ENCODE results near the gene CCNC.

CCNC gene, protein sequence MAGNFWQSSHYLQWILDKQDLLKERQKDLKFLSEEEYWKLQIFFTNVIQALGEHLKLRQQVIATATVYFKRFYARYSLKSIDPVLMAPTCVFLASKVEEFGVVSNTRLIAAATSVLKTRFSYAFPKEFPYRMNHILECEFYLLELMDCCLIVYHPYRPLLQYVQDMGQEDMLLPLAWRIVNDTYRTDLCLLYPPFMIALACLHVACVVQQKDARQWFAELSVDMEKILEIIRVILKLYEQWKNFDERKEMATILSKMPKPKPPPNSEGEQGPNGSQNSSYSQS

GRCh38 chr6:99568103-99568933 is at the start of gene CCNC:
CCNC (minus strand) TSS chr6:99568660; CDS start chr6:99568527, 133 bp downstream.
- DNase-seq (ENCODE audit: low read depth) = peak; percentile 60

GRCh38 chr6:99617131-99617530 is 48.7 kb upstream of the CCNC start:
- no peak for DNase-seq (ENCODE audit: low read depth)

DNA sequence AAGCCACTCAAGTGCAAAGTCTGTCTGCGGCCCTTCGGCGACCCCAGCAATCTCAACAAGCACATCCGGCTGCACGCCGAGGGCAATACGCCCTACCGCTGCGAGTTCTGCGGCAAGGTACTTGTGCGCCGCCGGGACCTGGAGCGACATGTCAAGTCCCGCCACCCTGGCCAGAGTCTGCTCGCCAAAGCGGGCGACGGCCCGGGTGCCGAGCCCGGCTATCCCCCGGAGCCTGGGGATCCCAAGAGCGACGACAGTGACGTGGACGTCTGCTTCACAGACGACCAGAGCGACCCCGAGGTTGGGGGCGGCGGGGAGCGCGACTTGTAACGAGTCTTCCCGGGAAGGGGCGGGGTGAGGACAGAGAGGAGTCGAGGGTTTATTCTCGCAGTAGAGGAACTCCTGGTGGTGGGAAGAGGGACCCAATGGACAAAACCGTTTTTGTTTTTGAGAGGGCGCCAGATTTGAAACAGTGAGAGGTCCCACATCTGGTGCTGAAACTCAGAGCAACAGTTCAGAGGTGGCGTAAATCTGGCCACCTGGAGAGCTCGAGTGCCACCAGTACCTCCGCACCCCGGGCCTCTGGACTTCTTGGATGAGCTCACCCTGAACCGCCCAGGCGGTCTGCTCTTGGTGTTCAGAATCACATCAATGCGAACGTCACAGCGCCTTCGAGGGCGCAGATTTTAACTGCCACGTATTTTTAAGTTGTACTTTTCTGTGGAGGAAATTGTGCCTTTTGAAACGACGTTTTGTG is 46.1 kb upstream of the CCNC start:
- no peak for DNase-seq (ENCODE audit: low read depth)

DNA sequence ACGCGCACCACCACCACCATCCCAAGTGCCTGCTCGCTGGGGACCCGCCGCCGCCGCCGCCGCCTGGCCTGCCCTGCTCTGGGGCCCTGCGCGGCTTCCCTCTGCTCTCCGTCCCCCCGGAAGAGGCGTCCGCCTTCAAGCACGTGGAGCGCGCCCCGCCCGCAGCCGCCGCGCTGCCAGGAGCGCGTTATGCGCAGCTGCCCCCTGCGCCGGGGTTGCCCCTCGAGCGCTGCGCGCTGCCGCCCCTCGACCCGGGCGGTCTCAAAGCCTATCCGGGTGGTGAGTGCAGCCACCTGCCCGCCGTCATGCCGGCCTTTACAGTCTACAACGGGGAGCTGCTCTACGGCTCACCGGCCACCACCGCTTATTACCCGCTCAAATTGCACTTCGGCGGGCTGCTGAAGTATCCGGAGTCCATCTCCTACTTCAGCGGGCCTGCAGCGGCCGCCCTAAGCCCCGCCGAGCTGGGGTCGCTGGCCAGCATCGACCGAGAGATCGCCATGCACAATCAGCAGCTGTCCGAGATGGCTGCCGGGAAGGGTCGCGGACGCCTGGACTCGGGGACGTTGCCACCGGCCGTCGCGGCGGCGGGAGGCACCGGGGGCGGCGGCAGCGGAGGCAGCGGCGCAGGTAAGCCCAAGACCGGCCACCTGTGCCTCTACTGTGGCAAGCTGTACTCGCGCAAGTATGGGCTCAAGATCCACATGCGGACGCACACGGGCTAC is 45.4 kb upstream of the CCNC start:
- no peak for DNase-seq (ENCODE audit: low read depth)

- DNase-seq (ENCODE audit: low read depth) = no peak
Measured at GRCh38 chr6:99613409-99613704, 44.9 kb upstream of the CCNC start.

- DNase-seq (ENCODE audit: low read depth) = no peak
Measured at GRCh38 chr6:99612551-99613408, 44.3 kb upstream of the CCNC start.

DNA sequence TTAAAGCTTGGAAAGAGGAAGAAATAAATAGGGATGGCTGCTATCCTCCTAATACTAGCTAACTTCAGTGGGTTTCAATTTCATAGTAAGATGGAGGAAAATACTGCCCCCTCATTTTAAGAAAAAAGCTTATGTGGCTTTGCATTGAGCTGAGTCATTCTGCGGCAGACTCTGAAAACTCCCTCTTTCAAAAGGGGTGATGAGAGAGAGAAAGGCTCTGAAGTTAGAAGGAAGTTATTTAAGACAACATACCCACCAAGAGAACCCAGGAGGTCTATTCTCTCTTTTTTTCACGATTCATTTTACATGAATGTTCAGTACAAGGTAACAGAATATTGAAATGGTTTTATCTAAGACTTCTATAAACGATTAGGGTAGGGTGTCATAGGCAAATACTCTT is 42.7 kb upstream of the CCNC start:
- no peak for DNase-seq (ENCODE audit: low read depth)

GRCh38 chr6:99609905-99610489 is 41.5 kb upstream of the CCNC start:
- no peak for DNase-seq (ENCODE audit: low read depth)

GRCh38 chr6:99608886-99609482 is 40.5 kb upstream of the CCNC start:
- DNase-seq (ENCODE audit: low read depth) = no peak

GRCh38 chr6:99608059-99608885 is 39.8 kb upstream of the CCNC start:
- no peak for DNase-seq (ENCODE audit: low read depth)

DNA sequence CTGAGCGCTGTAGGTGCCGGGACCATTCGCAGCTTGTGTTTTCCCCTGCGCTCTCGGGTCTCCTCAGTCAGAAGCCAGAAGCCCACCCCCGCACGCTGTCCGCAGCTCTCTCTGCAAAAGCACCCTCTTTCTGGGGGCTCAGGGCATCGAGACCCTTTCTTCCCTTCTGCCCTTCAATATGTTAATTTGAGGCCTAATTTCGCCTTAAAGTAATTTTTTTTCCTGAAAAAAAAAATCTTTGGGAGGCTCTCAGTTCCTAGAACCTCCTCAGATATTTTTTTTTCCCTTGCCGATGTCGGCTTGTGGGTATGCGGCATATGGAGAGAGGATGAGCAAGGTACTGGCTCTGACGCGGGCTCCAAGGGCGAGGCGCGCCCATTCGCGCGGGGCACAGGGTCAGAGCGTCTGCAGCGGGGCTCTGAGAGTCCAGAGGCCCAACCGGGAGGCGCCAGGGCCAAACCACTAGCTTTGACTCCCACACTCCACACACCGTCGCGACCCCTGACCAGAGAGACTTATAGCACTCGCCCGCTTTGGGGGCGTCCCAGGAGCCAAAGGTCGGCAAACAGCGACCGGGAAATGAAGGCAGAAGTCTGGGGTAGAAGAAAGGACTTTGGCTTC is 39.1 kb upstream of the CCNC start:
- DNase-seq (ENCODE audit: low read depth) = no peak

DNA sequence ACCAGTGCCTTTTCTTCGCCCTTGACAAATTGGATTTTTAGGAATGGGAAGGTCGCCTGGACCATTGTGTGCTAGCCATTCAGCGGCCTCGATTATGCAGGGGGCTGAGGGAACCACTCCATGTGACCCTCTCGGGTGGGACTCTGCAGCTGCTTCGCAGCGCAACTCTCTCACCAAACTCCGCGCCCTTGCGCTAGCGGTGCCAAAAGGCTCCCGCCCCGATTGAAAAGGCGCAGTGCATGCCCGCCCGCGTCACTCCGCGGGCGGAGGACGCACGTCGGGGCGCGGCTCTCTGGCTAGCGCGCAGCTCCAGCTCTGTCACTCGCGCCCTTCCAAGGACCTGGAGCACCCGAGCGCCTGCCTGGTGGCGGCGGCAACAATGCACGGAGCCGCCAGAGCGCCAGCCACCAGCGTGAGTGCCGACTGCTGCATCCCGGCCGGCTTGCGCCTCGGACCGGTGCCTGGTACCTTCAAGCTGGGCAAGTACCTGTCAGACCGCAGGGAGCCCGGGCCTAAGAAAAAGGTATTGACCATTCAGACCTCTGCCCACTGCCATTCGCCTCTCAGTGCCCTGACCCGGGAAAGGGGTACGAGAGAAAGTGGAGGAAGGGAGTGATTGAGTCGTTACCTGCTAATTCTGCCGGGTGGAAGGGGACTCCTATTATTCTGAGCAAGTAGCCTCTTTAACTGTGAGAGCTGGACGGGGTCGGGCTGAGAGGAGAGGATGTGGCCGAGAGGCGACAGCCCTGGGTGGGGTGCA is 38.4 kb upstream of the CCNC start, which contains the start of gene PRDM13:
TSS of gene PRDM13 (plus strand) at position 178 of the 760 bp plus-strand sequence. CDS start at position 380, 202 bp downstream.
- DNase-seq (ENCODE audit: low read depth) = no peak

GRCh38 chr6:99605911-99606655 is 37.6 kb upstream of the CCNC start:
- no peak for DNase-seq (ENCODE audit: low read depth)

DNA sequence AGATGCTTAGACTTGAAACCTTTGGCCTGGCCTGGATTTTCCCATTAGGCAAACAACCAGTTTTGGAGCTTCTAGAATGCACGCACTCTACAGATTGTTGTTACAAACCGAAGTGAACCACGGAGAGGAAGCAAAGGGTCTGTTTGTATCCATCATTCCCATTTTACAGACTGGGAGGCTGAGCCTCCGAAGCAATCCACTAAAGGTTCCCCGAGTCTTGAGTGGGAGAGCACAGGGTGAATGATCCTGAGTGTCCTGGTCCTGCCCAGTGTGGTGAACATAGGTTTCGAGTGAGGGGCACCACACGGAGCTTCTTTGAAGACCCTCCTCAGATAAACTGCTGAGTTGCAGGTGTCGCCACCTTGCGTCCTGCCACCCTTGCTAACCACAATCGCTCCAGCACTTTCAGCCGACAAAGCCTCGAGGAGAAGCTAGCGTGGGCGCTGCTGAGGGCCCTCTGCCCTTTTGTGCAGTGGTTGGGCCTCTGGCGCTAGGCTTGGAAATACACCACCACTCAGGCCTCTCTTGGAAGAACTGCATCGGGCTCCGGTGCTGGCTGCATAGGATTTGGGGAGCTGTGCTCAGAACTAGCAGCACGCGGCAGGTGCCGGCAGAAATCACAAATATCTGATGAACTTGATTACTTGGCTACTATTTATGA is 36.7 kb upstream of the CCNC start:
- no peak for DNase-seq (ENCODE audit: low read depth)

DNA sequence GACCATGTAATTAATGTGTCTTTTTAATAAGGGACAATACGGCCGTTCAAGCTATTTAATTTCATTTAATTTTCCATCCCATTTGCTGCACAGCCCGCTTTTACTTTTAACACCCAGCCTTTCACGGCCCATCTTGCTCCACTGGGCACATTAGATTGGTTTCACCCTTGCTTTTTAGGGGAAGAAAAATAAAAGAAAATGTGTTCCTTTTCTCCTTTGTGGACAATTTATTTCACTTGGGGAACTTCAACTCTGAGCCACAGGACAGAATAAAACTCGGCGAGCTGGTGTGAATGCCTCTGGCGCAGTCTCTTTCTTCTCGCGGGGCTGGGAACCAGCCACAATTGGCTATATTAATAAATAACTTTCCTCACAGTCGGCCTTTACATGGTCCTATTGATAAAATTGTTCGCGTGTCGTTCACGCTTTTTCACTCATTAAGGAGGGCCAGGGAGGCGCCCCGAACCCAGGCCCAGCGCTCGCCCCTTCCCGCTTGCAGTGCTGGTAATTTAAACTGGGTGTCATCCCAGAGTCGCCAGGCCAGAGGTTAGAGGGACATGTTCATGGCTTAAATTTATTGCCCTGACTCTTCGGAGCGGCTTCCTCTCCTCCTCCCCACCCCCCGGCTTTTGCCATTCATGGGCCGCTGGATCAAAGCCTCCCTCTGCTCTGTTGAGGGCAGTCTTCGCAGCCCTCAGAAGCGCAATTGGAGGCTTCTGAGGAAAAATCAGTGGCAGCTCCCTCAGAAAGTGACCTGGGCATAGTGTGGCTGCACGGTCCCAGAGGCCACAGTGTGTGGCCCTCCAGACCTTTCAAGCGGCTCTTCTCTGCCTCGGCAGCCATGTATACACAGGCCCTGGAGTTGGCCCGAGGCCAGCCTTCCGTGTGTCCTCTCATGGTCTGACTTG is 36.0 kb upstream of the CCNC start:
- DNase-seq (ENCODE audit: low read depth) = no peak

Measured in HS-27A (cell line).